Trophoblast cell (in vitro differentiated cells and primary cell): ENCODE results near the gene MTURN.

Experiments used
- DNase-seq, 2 donors: peaks; one replicate each; pipeline ENCODE4 v3.0.0-alpha.2; 2016
- H2AFZ ChIP-seq: 2 replicates; pipeline ENCODE4 v1.6.1; 2013; ENCODE audit warnings: low read length, moderate library complexity, mild to moderate bottlenecking; ENCODE audit not compliant: insufficient read depth, poor library complexity
- H2AK5ac ChIP-seq: 2 replicates; pipeline ENCODE4 v1.6.1; 2013; ENCODE audit warnings: mild to moderate bottlenecking, low read length
- H2BK120ac ChIP-seq: 2 replicates; pipeline ENCODE4 v1.6.1; 2013; ENCODE audit warnings: low read length, mild to moderate bottlenecking, moderate library complexity; ENCODE audit not compliant: insufficient read depth, poor library complexity
- H2BK12ac ChIP-seq: 2 replicates; pipeline ENCODE4 v1.6.1; 2013; ENCODE audit warnings: mild to moderate bottlenecking, low read length, moderate library complexity
- H2BK5ac ChIP-seq: 2 replicates; pipeline ENCODE4 v1.6.1; 2013; ENCODE audit warnings: low read length, low read depth, moderate library complexity, mild to moderate bottlenecking; ENCODE audit not compliant: poor library complexity
- H3K14ac ChIP-seq: 2 replicates; pipeline ENCODE4 v1.6.1; 2013; ENCODE audit warnings: mild to moderate bottlenecking, low read length
- H3K18ac ChIP-seq: 2 replicates; pipeline ENCODE4 v1.6.1; 2013; ENCODE audit warnings: mild to moderate bottlenecking, low read length
- H3K23ac ChIP-seq: 2 replicates; pipeline ENCODE4 v1.6.1; 2013; ENCODE audit warnings: low read length
- H3K27ac ChIP-seq: 2 replicates; pipeline ENCODE4 v1.5.1; 2013; ENCODE audit warnings: low read depth, mild to moderate bottlenecking, inconsistent platforms, low read length, moderate library complexity
- H3K27me3 ChIP-seq: 2 replicates; pipeline ENCODE4 v1.6.1; 2013; ENCODE audit warnings: inconsistent platforms, mild to moderate bottlenecking, low read length, moderate library complexity; ENCODE audit not compliant: insufficient read depth
- H3K36me3 ChIP-seq, 2 experiments: 1 replicate in 1 of 2; 2 replicates in 1 of 2; pipeline ENCODE4 v1.6.1; 2013; ENCODE audit warnings: low read length in 2 of 2, mild to moderate bottlenecking in 2 of 2, moderate library complexity in 1 of 2; ENCODE audit not compliant: insufficient read depth in 2 of 2, control insufficient read depth in 1 of 2
- H3K4ac ChIP-seq: 2 replicates; pipeline ENCODE4 v1.6.1; 2013; ENCODE audit warnings: low read depth, mild to moderate bottlenecking, low read length, moderate library complexity
- H3K4me1 ChIP-seq, 2 experiments: 1 replicate in 1 of 2; 2 replicates in 1 of 2; pipeline ENCODE4 v1.6.1; 2013; ENCODE audit warnings: low read length in 2 of 2, mild to moderate bottlenecking in 2 of 2, moderate library complexity in 1 of 2; ENCODE audit not compliant: insufficient read depth in 2 of 2, control insufficient read depth in 1 of 2
- H3K4me2 ChIP-seq: 2 replicates; pipeline ENCODE4 v1.6.1; 2013; ENCODE audit warnings: inconsistent platforms, mild to moderate bottlenecking, low read length, moderate library complexity
- H3K4me3 ChIP-seq: 2 replicates; pipeline ENCODE4 v1.5.1; 2013; ENCODE audit warnings: mild to moderate bottlenecking, low read depth, low read length, inconsistent platforms
- H3K79me1 ChIP-seq: one replicate; pipeline ENCODE4 v1.6.1; 2013; ENCODE audit warnings: low read length
- H3K79me2 ChIP-seq: 2 replicates; pipeline ENCODE4 v1.6.1; 2013; ENCODE audit warnings: low read length, mild to moderate bottlenecking; ENCODE audit not compliant: control insufficient read depth, insufficient read depth, poor library complexity
- H3K9ac ChIP-seq: 2 replicates; pipeline ENCODE4 v1.6.1; 2013; ENCODE audit warnings: mild to moderate bottlenecking, low read length
- H3K9me3 ChIP-seq: 2 replicates; pipeline ENCODE4 v1.6.1; 2013; ENCODE audit warnings: low read depth, mild to moderate bottlenecking, control low read depth, inconsistent platforms, low read length; ENCODE audit not compliant: insufficient read depth
- H4K12ac ChIP-seq: 2 replicates; pipeline ENCODE4 v1.6.1; 2013; ENCODE audit warnings: low read depth, mild to moderate bottlenecking, low read length, moderate library complexity
- H4K8ac ChIP-seq: 2 replicates; pipeline ENCODE4 v1.6.1; 2013; ENCODE audit warnings: low read depth, mild to moderate bottlenecking, low read length, moderate library complexity
- H4K91ac ChIP-seq: one replicate; pipeline ENCODE4 v1.6.1; 2013; ENCODE audit warnings: low read depth, mild to moderate bottlenecking, low read length, moderate library complexity
- WGBS: extraction: QIAGEN DNeasy Blood & Tissue Kit; methylation state at CpG from one replicate; pipeline ENCODE4 v1.1.7; 2013; ENCODE audit warnings: missing lambda C conversion rate; ENCODE audit not compliant: insufficient read length, insufficient coverage; ENCODE audit errors: extremely low coverage; 5-methylcytosine and 5-hydroxymethylcytosine counted together

Gene MTURN

DNA sequence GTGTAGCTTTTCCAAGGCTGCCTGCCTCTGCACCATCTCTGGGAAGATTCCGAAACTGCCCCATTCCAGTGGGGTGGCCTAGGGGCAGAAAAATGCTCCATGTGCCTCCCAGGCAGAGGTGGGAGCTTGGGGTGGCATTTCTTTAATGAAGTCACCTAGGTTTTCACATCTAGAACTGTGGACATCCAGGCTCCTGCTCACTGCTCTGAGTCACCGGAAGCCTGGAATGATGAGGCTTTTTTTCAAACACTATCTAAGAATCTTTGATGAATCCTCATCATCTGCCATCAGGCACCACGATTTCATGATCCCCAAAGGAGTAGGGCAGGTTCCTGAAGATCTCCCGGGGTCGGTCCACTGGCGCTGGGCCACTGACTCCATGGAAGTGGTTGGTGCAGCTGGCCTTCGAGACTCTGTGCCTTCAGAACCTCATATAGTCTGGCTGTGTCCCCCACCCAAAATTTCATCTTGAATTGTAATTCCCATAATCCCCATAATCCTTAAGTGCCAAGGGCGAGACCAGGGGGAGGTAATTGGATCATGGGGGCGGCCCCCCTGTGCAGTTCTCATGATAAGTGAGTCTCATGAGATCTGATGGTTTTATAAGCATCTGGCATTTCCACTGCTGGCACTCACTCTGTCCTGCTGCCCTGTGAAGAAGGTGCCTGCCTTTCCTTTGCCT, 37.1 kb downstream of the MTURN start:
- Histone ChIP-seq H3K36me3 (no peaks in the 10 kb centered on the region), H3K27me3 (no peaks in the 10 kb centered on the region), H3K79me1 (peaks cover 11% of the 10 kb centered on the region), H3K14ac (no peak overlapping the region), H2BK5ac (no peak overlapping the region), H3K23ac (no peak overlapping the region), H4K12ac (no peak overlapping the region), H3K4me2 (no peak overlapping the region), H2AK5ac (no peak overlapping the region), H3K4me1 (peaks cover 18 to 39% of the 10 kb centered on the region in 2 experiments), H2BK120ac (no peak overlapping the region), H4K91ac (no peak overlapping the region), H2BK12ac (peak overlapping the region; percentile 25), H3K9ac (no peak overlapping the region), H4K8ac (no peak overlapping the region), H3K4ac (no peak overlapping the region), H3K18ac (no peak overlapping the region), H3K9me3 (no peaks in the 10 kb centered on the region), H2AFZ (no peak overlapping the region), H3K79me2 (no peaks in the 10 kb centered on the region), H3K27ac (no peak overlapping the region), H3K4me3 (no peak overlapping the region)
- peak; percentile 71 to 79 for DNase-seq
- WGBS = no CpG with 5 or more reads among the region's 9 CpGs

DNA sequence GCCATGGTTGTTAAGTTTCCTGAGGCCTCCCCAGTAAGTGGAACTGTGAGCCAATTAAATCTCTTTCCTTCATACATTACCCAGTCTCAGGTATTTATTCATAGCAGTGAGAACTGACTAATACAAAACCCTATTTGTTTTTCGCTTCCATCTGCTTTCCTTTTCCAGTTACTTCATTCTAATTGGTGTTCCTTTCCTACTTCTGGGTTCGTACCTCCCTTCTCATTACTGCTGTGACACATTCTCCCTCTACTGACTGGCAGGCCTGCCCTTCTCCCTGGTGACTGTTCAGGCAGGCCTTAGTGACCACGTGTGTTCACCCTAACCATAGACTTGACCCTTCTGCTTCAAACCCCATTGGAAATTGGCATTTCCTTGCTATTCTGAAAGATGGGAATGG, 37.7 kb downstream of the MTURN start:
- peak in 1 of 2 donors; percentile 14 for DNase-seq
- WGBS = no CpG with 5 or more reads among the region's 3 CpGs
- Histone ChIP-seq H2AK5ac (no peak overlapping the region), H4K8ac (no peak overlapping the region), H3K79me1 (peaks cover 10% of the 10 kb centered on the region), H3K79me2 (no peaks in the 10 kb centered on the region), H3K4me3 (no peak overlapping the region), H3K9me3 (no peaks in the 10 kb centered on the region), H4K91ac (no peak overlapping the region), H3K36me3 (no peaks in the 10 kb centered on the region), H3K27me3 (no peaks in the 10 kb centered on the region), H3K9ac (no peak overlapping the region), H3K27ac (no peak overlapping the region), H3K4ac (no peak overlapping the region), H3K4me1 (peaks cover 15 to 34% of the 10 kb centered on the region in 2 experiments), H4K12ac (no peak overlapping the region), H3K14ac (no peak overlapping the region), H2BK12ac (no peak overlapping the region), H2BK120ac (no peak overlapping the region), H3K4me2 (no peak overlapping the region), H2BK5ac (no peak overlapping the region), H3K18ac (no peak overlapping the region), H2AFZ (no peak overlapping the region), H3K23ac (no peak overlapping the region)

DNA sequence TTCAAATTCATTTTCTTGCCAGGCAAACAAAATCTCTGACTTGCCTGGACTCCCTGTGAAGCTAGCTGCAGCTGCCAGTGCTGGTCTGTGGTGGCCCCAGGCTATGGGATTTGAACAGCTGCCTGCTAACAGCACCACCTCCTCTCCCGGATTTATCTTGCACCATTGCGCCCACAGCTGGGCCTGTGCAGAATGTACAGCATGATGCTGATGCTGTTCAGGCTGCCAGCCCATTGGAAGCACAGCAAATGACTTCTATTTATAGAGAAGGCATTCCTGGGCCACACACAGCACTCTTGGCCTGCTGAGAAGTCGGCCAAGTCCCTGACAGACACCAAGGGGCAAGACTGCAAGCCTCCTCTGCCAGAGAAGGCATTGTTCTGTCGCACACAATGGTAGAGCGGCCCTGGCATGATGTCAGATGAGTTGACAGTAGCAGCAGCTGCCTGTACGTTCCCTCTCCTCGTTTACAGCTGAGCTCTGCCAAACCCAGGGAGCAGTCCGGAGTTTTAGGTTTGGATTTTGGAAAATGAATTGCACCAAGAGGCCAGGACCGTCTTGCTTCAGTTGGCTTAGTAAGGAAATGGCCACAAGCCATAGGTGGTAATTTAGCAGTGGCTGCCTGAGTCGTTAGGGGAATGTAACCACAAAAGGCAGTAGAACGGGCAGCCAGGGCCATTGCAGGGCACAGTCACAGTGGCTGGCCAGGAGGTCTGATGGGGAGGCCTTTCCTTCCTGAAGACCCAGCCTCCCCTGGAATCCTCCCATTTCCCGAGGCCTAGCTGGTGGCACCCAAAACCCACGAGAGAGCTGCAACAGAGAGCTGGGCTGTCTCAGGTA, 38.5 kb downstream of the MTURN start:
- Histone ChIP-seq H2BK120ac (no peak overlapping the region), H3K14ac (no peak overlapping the region), H3K4me2 (no peak overlapping the region), H3K4ac (no peak overlapping the region), H3K4me1 (peaks cover 11 to 31% of the 10 kb centered on the region in 2 experiments), H4K8ac (no peak overlapping the region), H4K91ac (no peak overlapping the region), H4K12ac (no peak overlapping the region), H3K23ac (no peak overlapping the region), H2AK5ac (no peak overlapping the region), H3K9ac (no peak overlapping the region), H3K79me1 (peaks cover 6% of the 10 kb centered on the region), H3K36me3 (no peaks in the 10 kb centered on the region), H3K4me3 (no peak overlapping the region), H3K18ac (no peak overlapping the region), H2AFZ (no peak overlapping the region), H3K27me3 (no peaks in the 10 kb centered on the region), H3K27ac (no peak overlapping the region), H3K79me2 (no peaks in the 10 kb centered on the region), H2BK12ac (no peak overlapping the region), H3K9me3 (no peaks in the 10 kb centered on the region), H2BK5ac (no peak overlapping the region)
- peak; percentile 97 to 98 for DNase-seq
- no CpG with 5 or more reads among the region's 13 CpGs for WGBS

DNA sequence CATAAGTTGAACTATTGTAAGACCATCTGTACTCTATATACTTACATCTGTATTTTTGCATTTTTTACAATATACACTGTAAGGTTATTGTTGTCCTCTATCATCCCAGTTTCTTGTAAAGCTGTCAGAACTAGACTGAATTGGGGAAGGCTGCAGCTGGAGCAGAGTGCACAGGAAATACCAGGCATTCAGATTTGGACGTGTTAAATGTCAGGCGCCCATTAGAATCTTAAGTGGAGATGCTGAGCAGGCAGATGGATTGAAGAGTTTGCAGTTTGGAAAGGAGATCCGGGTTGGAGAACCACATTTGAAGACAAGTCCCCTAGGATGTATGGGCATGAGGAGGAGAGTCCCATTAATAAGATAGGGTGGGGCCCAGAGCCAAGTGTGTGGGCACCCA, 40.4 kb downstream of the MTURN start:
- no peaks in the 10 kb centered on the region for H3K36me3 ChIP-seq
- no peak overlapping the region for H3K23ac ChIP-seq
- WGBS = no CpG with 5 or more reads among the region's 3 CpGs
- no peak overlapping the region for H3K4me3 ChIP-seq
- no peak overlapping the region for H2BK12ac ChIP-seq
- H2AFZ ChIP-seq = no peak overlapping the region
- no peaks in the 10 kb centered on the region for H3K27me3 ChIP-seq
- H3K4me1 ChIP-seq = peaks cover 11 to 22% of the 10 kb centered on the region in 2 experiments
- no peak for DNase-seq
- no peak overlapping the region for H2AK5ac ChIP-seq
- no peaks in the 10 kb centered on the region for H3K79me2 ChIP-seq
- H4K91ac ChIP-seq = no peak overlapping the region
- no peak overlapping the region for H3K18ac ChIP-seq
- no peak overlapping the region for H4K12ac ChIP-seq
- no peak overlapping the region for H3K27ac ChIP-seq
- H3K14ac ChIP-seq = no peak overlapping the region
- H2BK120ac ChIP-seq = no peak overlapping the region
- H4K8ac ChIP-seq = no peak overlapping the region
- no peaks in the 10 kb centered on the region for H3K9me3 ChIP-seq
- no peak overlapping the region for H3K4me2 ChIP-seq
- H2BK5ac ChIP-seq = no peak overlapping the region
- H3K9ac ChIP-seq = no peak overlapping the region
- H3K79me1 ChIP-seq = no peaks in the 10 kb centered on the region
- no peak overlapping the region for H3K4ac ChIP-seq
